Uterus (tissue), 2 donors: ENCODE results near the gene GTF2H1.
A peak's percentile ranks its signal among the peaks of the same experiment; 100 is the strongest.

Source experiments
- POLR2A ChIP-seq, 2 donors: fragments of 450-650 bp; IDR thresholded peaks; one replicate each; pipeline ENCODE4 v1.6.1; 2016; ENCODE audit warnings: antibody characterized with exemption in 2 of 2, mild to moderate bottlenecking in 1 of 2, moderate library complexity in 1 of 2
- TF ChIP-seq, protein P1 (sequence below), 4 experiments: fragments of 200-600 bp in 2 of 4; fragments of 450-650 bp in 2 of 4; sonication (generic) in 2 of 4; IDR thresholded peaks; one replicate each; pipeline ENCODE4 v1.5.1; 2016 to 2019; ENCODE audit warnings: antibody characterized with exemption in 4 of 4, mild to moderate bottlenecking in 2 of 4, moderate library complexity in 1 of 4

DNA sequence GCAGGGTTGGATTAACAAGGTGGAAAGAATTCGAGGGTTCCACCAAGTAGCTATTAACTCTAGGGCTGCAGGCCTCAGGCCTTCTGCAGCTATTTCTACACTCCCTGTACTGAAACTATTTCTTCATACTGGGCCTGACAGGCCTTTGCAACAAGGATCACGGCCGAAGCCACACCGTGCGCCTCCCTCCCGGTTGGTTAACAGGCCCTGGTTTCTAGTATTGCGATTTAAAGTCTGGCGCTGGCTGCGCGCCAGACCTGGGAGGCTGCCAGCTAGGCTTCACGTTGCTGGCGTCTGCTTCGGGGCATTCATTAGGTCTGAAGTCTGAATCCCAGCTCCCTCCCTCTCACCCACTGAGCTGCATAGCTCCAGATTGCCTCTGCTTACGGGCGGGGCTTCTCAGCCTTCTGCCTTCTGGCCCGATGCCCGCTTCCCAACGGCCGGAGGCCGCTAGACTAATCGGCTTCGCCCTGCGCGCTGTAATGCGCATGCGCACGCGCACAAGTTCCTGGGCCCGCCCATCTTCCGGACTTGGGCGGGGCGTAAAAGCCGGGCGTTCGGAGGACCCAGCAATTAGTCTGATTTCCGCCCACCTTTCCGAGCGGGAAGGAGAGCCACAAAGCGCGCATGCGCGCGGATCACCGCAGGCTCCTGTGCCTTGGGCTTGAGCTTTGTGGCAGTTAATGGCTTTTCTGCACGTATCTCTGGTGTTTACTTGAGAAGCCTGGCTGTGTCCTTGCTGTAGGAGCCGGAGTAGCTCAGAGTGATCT lies 73.6 kb downstream of the GTF2H1 start:
- TF ChIP-seq, protein P1, sequence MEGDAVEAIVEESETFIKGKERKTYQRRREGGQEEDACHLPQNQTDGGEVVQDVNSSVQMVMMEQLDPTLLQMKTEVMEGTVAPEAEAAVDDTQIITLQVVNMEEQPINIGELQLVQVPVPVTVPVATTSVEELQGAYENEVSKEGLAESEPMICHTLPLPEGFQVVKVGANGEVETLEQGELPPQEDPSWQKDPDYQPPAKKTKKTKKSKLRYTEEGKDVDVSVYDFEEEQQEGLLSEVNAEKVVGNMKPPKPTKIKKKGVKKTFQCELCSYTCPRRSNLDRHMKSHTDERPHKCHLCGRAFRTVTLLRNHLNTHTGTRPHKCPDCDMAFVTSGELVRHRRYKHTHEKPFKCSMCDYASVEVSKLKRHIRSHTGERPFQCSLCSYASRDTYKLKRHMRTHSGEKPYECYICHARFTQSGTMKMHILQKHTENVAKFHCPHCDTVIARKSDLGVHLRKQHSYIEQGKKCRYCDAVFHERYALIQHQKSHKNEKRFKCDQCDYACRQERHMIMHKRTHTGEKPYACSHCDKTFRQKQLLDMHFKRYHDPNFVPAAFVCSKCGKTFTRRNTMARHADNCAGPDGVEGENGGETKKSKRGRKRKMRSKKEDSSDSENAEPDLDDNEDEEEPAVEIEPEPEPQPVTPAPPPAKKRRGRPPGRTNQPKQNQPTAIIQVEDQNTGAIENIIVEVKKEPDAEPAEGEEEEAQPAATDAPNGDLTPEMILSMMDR (IDR thresholded peaks at IDR 0.05): peak in 1 of 4 experiments; percentile 16
- peak; percentile 67 to 73 for TF ChIP-seq POLR2A (IDR thresholded peaks at IDR 0.05)
